Stomach (tissue), 4 donors: Measurements from ENCODE around the gene DOK3.

ENCODE experiments used
- CTCF ChIP-seq, 7 experiments: fragments of 450-650 bp in 4 of 7; fragments of 200-600 bp in 3 of 7; sonication (generic) in 3 of 7; IDR thresholded peaks; one replicate each; pipeline ENCODE4 v1.5.1; 2016 to 2019; ENCODE audit warnings: antibody characterized with exemption in 7 of 7, control low read depth in 2 of 7, mild to moderate bottlenecking in 1 of 7
- EP300 ChIP-seq: sonication (generic); formaldehyde crosslinking; IDR thresholded peaks from one replicate; pipeline ENCODE4 v1.6.1; 2017; ENCODE audit warnings: antibody characterized with exemption
- POLR2A ChIP-seq, 4 donors: fragments of 450-650 bp; IDR thresholded peaks; one replicate each; pipeline ENCODE4 v1.6.1; 2016; ENCODE audit warnings: antibody characterized with exemption in 4 of 4, control low read depth in 2 of 4, mild to moderate bottlenecking in 1 of 4, moderate library complexity in 1 of 4

- TF ChIP-seq EP300 (no peak), CTCF (IDR thresholded peaks at IDR 0.05) (no peak), POLR2A (IDR thresholded peaks at IDR 0.05) (no peak)
Measured at GRCh38 chr5:177452688-177453638, 56.7 kb downstream of the DOK3 start.
